GM18867 (cell line): ENCODE measurements around the gene SNX33.

Experiments
- ATAC-seq: cut with Tn5 transposase; IDR thresholded peaks from one replicate; pipeline ENCODE4 v1.9.1; 2021; ENCODE audit warnings: mild to moderate bottlenecking, moderate library complexity; ENCODE audit not compliant: unreplicated experiment

The SNX33 gene

DNA sequence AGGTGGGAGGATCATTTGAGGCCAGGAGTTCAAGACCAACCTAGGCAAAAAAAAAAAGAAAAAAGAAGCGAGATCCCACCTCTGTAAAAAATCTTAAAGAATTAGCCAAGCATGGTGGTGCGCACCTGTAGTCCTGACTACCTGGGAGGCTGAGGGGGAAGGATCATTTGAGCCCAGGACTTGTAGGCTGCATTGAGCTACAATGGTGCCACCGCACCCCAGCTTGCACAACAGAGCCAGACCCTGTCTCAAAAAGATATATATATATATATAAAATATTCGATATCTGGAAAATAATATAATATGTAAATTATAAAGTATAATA is 6.6 kb upstream of the SNX33 start:
- no peak for ATAC-seq

DNA sequence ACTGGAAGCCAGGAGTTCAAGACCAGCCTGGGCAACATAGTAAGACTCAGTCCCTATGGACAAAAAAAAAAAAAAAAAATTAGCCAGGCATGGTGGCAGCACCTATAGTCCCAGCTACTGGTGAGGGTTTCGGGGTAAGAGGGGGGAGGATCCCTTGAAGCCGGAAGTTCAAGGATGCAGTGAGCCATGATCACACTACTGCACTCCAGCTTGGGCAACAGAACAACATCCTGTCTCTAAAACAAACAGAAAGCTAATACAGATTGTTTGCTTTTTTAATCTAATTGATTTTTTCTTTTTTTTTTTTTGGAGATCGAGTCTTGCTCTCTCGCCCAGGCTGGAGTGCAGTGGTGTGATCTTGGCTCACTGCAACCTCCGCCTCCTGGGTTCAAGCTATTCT is 6.1 kb upstream of the SNX33 start:
- ATAC-seq = no peak

DNA sequence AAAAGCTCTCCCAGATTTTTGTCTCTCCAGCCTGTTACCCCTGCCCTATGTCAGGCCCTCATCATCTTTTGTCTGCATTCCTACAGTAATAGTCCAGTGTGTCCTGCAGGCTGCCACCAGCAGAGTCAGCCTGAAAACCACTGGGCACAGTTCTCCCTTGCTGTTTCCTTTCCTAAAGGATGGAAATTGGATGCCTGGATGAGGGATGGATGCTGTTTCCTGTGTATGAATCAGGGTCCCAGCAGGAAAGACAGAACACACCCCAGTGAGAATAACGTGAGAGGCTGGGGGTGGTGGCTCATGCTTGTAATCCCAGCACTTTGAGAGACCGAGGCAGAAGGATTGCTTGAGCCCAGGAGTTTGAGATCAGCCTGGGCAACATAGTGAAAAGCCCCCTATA is 3.3 kb upstream of the SNX33 start:
- ATAC-seq = no peak

DNA sequence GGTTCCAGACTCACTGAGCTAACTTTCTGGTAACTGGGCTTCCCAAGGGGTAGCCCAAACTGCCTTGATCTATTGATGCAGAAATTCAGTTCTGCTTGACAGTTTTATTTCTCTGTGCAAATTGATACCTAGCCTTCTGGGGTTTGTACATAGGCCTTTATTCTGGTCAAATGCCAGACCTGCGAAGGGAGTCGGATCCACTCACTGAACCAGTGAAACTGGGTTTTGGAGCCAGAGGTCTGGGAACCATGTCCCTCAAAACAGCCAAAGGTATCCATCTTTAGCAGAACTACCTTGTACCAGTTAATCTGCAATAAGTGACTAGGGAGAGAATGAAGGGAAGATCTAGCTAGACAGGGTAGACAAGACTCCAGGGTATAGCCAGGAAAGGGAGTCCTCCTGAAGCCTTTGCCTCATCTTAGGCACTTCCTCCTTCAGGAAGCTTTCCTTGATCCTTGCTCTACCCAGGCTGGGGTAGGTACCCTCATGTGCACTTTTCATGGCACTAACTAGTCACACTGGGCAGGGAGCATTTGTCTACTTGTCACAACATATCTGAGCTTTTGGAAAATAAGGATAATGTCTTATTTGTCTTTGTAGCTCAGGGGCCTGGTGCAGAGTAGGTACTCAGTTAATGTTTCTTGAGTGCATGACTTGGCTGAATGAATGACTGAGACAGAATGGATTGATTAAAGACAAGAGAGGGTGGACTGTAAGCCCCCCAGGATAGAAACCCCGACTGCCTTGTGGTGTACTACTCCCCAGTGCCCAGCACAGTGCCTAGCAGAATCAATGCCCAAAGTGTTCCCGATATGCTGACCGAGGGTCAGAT is 1.4 kb upstream of the SNX33 start:
- ATAC-seq = no peak

DNA sequence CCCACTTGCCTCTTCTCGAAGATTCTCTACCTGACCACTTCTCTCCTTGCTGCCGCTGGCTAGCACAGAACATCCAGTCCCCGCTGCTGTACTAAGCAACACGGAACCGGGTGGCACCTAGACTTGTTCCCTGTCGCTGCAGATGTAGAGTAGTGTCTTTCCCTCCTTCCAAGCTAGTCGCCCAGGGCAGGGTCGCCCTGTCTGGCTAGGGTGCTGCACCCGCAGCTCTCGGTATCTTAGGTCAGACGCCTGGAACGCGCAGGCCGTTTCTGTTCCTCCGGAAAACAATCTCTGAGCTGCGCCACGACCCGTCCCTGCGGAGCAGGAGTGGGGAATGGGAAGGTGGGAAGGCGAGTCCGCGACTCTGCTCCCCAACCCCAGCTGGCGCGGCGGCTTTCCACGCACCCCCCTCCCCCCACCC is 758 bp upstream of the SNX33 start:
- no peak for ATAC-seq

DNA sequence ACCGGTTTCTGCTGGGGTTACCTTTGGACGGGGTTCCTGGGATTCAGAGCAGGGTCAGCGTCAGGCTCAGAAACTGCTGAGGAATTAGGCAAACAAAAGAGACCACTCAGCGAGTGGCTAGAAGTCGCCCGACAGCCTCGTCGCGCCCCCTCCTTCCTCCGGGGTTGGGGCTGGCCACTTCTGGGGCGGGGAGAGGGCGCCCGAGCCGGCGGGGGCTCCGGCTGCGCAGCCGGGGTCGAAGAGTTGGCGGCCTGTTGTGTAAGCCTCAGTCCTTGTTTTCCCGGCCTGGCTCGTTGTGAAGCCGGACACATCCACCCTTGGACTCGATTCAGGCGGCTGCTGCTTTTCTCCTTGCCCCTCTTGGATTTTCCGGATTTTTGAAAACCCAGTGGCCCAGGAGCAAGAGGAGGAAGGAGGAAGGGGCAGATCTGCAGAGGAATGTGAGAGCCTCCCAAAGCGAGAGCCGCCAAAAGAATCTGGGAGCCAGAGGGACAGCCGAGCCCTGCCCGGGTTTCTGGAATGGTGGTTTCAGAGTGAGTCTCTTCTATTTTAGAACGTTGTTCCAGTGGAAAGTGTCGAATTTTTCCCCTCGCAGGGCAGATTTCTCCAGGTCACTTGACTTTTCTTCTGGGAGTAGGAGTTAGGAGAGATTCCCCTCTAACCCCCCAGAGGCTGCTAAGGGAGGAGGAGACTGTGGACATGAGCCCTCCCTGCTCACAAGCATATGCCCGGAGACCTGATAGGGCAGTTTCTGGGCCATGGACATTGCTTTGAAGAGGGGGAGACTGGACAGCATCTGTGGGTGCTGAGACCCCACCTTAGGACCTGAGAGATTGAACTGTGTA is 666 bp downstream of the SNX33 start:
- no peak for ATAC-seq

DNA sequence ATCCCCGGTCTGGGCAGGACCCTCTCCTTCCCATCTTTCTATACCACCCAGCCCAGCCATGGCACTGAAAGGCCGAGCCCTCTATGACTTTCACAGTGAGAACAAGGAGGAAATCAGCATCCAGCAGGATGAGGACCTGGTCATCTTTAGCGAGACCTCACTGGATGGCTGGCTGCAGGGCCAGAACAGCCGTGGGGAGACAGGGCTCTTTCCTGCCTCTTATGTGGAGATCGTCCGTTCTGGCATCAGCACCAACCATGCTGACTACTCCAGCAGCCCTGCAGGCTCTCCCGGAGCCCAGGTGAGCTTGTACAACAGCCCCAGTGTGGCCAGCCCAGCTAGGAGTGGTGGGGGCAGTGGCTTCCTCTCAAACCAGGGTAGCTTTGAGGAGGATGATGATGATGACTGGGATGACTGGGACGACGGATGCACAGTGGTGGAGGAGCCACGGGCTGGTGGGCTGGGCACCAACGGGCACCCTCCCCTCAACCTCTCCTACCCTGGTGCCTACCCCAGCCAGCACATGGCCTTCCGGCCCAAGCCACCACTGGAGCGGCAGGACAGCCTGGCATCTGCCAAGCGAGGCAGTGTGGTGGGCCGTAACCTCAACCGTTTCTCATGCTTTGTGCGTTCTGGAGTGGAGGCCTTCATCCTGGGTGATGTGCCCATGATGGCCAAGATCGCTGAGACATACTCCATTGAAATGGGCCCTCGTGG is 1.5 kb downstream of the SNX33 start:
- ATAC-seq = no peak

DNA sequence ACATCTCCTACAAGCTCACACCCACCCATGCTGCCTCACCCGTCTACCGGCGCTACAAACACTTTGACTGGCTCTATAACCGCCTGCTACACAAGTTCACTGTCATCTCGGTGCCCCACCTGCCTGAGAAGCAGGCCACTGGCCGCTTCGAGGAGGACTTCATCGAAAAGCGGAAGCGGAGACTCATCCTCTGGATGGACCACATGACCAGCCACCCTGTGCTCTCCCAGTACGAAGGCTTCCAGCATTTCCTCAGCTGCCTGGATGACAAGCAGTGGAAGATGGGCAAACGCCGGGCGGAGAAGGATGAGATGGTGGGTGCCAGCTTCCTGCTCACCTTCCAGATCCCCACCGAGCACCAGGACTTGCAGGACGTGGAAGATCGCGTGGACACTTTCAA is 2.1 kb downstream of the SNX33 start:
- ATAC-seq = no peak

DNA sequence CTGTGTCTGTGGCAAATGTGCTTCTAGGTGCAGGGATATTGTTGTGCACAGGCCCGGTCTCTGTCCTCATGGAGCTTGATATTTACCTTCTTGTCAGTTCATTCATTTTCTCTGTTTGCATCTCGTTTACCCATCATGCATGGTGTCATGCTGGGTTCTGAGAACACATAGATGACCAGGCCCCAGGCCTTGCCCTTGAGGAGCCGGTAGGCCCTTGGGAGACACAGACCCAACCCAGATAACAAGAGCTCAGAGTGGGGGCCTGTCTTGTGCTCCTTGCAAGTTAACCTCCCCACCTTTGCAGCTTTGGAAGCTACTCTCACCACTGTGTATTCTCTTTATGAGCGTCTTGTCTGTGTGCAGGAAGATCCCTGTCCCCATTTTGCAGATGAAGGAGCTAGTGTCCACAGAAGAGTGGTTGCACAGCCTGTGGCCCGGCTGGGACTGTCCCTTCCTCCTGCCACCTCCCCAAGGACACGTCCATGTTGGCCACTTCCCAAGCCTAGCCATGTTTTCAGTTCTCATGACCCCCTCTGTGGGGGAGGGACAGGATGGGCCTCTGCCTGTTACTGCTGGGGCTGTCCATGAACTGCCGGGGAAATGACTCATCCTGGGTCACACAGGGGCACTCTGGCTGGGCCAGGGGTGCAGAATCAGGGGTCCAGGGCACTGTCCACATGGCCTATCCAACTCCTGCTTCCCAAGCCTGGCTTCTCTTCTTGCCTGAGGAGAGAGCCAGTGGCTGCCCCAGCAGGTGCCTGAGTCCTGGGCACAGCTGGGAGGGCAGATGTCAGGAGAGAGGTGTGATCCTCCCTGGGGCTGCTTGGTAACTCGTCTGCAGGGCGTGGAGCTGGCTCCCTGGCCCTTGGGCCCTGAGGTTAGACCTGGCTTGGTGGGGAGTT is 3.4 kb downstream of the SNX33 start:
- no peak for ATAC-seq

DNA sequence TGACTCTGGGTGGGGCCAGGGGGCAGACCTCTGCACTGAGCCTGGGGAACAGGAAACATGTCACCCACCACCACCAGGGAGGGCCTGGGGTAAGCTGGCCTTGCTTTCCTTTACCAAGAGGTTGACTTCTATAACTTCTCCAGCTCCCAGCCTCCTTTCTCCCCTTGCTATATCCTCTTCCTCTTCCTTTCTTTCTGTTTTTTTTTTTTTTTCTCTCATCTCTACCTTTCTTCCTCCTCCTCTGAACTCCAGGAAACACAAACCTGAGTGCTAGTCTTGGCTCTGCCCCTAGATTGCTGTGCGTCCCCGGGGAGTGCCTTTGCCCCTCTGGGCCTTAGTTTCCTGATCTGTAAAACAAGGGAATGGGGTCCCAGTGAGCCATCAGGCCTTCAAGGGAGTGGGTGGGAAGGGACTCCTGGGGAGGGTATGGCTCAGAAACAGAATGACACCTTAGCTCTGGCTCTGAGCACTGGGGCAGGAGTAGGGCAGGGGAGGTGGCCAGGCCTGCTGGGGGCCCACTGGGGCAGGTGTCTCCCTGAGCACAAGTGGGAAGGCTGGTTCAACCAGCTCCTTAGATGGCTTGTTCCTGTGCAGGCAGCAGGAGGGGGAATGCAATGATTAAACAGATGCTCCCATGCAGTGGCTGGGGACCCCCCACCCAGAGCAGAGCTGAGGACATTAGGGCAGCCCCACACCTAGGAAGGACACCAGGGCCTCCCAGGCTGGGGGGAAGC is 4.3 kb downstream of the SNX33 start:
- no peak for ATAC-seq

DNA sequence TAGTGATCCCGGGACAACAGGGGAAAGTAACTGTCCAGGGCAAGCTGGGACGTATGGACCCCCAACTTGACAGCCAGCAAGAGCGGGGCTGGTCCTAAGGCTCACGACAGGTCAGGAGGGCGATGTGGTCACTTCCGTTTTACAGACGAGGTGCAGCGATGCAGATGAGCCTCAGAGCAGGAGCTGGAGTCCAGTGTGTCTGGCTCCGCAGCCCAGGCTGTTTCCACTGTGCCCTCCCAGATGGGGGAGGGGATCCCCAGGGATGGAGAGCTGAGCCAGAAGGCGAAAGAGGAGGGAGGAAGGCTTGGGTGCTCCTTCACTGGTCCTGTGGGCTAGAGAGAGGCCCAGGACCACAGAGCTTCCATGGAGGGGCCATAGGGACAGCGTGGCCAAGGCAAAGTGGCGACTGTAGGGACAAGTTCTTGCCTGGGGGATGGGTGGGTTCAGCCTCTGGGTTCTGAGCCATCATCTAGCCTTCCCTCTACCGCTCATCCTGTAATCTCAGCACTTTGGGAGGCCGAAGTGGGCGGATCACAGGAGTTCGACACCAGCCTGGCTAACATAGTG is 5.7 kb downstream of the SNX33 start:
- ATAC-seq = no peak

DNA sequence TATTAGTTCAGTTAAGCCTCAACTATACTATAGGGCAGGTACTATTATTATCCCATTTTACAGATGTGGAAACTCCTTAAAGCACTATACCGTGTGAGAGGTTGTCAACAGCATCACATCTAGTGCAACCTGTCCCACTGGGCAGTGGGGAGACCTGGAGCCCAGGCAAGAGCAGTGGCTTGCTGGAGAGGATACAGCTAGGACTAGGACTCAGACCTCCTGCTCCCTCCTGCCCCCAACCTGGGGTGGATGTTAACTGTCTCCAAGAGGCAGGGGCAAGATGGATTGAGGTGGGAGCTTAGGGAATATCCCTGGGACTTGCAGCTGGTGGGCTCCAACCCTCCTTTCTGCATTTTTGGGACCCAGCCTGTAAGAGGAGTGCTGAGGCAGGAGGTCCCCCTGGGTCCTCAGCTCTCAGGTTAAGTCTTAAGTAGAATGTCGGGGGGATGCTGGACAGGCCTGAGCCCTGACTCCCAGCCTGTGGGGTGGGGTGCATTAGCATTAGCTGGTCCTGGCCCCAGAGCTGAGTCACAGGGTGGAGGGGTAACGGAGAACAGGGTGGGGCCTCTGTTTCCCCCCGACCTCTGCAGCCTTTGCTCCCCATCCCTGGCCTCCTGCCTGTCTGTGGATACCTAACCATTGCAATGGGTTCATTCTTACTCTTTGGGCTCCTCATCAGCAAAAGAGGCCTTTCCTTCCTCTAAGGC is 6.6 kb downstream of the SNX33 start:
- no peak for ATAC-seq

DNA sequence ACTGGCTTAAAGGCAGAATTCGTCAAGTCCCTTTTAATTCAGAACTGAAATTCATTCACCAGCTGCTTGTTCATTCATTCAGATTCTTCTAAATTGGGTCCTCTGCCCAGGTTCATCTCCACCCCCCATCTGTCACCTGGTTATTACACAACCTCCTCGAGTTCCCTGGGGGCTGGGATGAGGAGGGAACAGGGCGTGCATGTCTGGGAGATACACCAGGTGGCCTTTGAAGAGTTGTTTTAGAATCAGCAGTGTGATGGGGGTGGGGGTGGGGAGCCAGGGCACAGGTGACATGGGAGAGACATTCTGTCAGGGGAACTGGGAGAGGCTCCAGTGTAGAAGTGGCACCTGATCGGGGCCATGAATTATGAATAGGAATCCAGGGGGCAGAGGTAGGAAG is 8.2 kb downstream of the SNX33 start:
- no peak for ATAC-seq

DNA sequence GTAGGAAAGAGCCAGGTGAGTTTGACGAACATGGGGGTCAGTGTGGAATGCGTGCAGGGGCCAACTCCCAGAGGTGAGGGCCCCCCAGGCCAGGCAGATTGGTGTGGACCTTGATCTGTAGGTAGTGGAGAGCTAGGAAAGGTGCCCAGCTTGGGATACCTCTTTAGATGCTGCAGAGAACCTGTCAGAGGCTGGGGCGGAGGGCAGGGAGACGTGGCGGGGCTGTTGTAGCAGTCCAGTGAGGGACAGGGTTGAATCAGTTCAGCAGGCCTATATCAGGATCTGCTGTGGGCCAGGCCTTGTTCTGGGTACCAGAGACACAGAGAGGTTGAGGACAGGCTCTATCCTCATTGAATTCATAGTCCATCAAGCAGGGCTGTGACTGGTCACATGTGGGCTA is 8.6 kb downstream of the SNX33 start:
- no peak for ATAC-seq

DNA sequence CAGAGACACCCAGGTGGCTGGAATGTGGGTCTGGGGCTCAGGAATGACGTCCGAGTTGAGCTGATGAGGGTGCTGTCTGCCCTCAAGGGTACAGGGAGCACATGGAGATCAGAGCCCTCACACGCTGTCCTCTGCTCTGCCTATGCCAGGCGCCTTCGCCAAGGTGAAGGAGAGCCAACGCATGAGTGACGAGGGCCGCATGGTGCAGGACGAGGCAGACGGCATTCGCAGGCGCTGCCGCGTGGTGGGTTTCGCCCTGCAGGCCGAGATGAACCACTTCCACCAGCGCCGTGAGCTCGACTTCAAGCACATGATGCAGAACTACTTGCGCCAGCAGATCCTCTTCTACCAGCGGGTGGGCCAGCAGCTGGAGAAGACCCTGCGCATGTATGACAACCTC is 9.1 kb downstream of the SNX33 start:
- ATAC-seq = no peak

DNA sequence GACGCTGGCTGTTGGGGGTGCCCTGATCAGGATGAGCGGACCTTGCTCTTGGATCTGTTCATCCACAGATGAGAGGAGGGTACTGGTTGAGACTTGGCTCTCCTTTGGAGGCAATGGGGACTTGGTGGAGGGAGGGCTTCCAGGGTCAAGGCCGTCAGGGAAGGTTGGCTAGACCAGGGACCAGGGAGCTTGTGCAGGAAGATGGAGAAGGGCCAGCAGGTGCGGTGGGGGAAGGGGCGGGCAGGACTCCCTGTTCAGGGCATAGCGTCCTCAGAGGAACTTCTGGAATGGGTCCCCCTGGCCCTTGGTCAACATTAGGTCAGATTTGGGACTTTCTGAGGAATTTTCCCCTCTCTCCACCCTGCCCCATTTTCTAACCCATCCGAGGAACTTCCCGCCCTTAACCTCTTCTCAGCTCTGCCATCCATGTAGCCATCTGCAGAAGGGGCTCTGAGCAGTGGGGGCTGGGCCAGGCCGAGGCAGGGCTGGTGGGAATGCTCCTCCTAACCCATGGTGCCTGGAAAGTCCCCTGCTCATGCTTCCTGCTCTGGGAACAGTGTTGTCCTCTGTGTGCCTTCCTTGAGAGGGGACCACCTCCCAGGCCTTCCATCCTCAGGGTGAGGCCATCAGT is 11.5 kb downstream of the SNX33 start:
- no peak for ATAC-seq

DNA sequence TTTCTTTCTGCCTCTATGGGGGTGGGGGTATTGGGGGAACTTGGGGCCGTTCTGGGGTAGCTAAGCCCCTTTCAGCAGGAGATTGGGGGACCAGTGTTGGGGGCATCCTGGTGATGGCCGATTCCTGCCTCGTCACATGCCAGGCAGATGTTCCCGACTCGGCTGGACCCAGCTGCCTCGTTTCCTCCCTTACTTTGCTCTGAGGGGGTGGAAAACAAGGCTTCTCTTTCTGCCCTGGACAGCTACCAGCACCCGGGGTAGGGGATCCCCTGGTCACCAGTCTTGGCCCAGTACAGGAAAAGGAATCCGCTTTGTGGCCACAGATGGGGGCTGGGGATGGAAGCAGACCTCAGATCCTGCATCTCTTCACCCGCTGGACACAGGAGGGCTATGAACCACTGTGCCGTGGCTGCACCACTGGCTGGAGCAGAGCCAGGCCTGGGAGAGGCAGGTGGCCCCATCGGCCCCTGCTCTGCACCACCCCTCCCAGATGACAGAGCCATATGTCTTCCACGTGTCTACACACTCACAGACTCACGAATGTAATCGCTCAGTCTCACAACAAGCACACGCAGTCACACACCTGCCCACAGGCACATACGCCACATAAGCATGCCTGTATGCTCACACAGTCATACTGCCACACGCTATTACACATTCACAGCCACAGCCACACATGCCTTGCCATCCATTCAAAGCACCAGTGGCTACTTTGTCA is 12.4 kb downstream of the SNX33 start:
- no peak for ATAC-seq
